Hematopoietic multipotent progenitor cell treated with erythropoietin and hydrocortisone succinate and interleukin-3 and kit ligand, for 17 days (in vitro differentiated cells): ENCODE data around the gene MTA1.

Experiments
- DNase-seq: peaks from one replicate; pipeline ENCODE4 v3.0.0-alpha.2; 2015; ENCODE audit warnings: low spot score

Gene MTA1

GRCh38 chr14:105424861-105425260 lies 5.2 kb downstream of the MTA1 start:
- DNase-seq: no peak

- DNase-seq: no peak
Measured at GRCh38 chr14:105425823-105426247, 6.2 kb downstream of the MTA1 start.

- DNase-seq: no peak
Measured at GRCh38 chr14:105426416-105427130, 6.9 kb downstream of the MTA1 start.

- no peak for DNase-seq
Measured at GRCh38 chr14:105427412-105427811, 7.8 kb downstream of the MTA1 start.

GRCh38 chr14:105427936-105428485 lies 8.4 kb downstream of the MTA1 start:
- no peak for DNase-seq

GRCh38 chr14:105430042-105430441 lies 10.4 kb downstream of the MTA1 start:
- DNase-seq: no peak

GRCh38 chr14:105430565-105430964 lies 10.9 kb downstream of the MTA1 start:
- DNase-seq: no peak

- DNase-seq: no peak
Measured at GRCh38 chr14:105431256-105431655, 11.6 kb downstream of the MTA1 start.

GRCh38 chr14:105432657-105433056 lies 13.0 kb downstream of the MTA1 start:
- no peak for DNase-seq

- DNase-seq: no peak
Measured at GRCh38 chr14:105433161-105433605, 13.6 kb downstream of the MTA1 start.

- no peak for DNase-seq
Measured at GRCh38 chr14:105436402-105436801, 16.8 kb downstream of the MTA1 start.

- no peak for DNase-seq
Measured at GRCh38 chr14:105436891-105437722, 17.5 kb downstream of the MTA1 start.

GRCh38 chr14:105437723-105438500 lies 18.3 kb downstream of the MTA1 start:
- DNase-seq: no peak

GRCh38 chr14:105439179-105439578 lies 19.6 kb downstream of the MTA1 start:
- DNase-seq: no peak

GRCh38 chr14:105439710-105440553 lies 20.3 kb downstream of the MTA1 start:
- peak; percentile 57 for DNase-seq

- DNase-seq: no peak
Measured at GRCh38 chr14:105440554-105440900, 20.9 kb downstream of the MTA1 start.

- DNase-seq: no peak
Measured at GRCh38 chr14:105440992-105441391, 21.4 kb downstream of the MTA1 start.

GRCh38 chr14:105442125-105442524 lies 22.5 kb downstream of the MTA1 start:
- DNase-seq: no peak

GRCh38 chr14:105442834-105443233 lies 23.2 kb downstream of the MTA1 start:
- DNase-seq: no peak

GRCh38 chr14:105444859-105445258 lies 25.2 kb downstream of the MTA1 start:
- DNase-seq: no peak

- no peak for DNase-seq
Measured at GRCh38 chr14:105445290-105445689, 25.7 kb downstream of the MTA1 start.
